Cardiac fibroblast (primary cell): Measurements from ENCODE around the gene ITGA6.

ENCODE experiments used
- DNase-seq, 2 donors: peaks; one replicate each; pipeline versions ENCODE4 v3.0.0 to v3.0.0-alpha.2; 2010; ENCODE audit warnings: low read depth in 2 of 2
- H3K4me3 ChIP-seq, 2 donors: replicated peaks in 1 of 2; 1 replicate in 1 of 2; 2 replicates in 1 of 2; pipeline ENCODE4 v1.5.1; 2011; ENCODE audit warnings: low read depth in 2 of 2, low read length in 2 of 2, mild to moderate bottlenecking in 2 of 2, moderate library complexity in 1 of 2
- CTCF ChIP-seq: IDR thresholded peaks from one replicate; pipeline ENCODE4 v1.5.1; 2011; ENCODE audit warnings: low read depth, mild to moderate bottlenecking, low read length, inconsistent platforms

ITGA6 gene

GRCh38 chr2:172470958-172471922 lies 43.9 kb downstream of the ITGA6 start:
- no peak for DNase-seq
- no peak overlapping the region for H3K4me3 ChIP-seq
- no peak for TF ChIP-seq CTCF

GRCh38 chr2:172472446-172473033 lies 45.2 kb downstream of the ITGA6 start:
- no peak overlapping the region for H3K4me3 ChIP-seq
- DNase-seq: no peak
- no peak for TF ChIP-seq CTCF

- DNase-seq: no peak
- no peak overlapping the region for H3K4me3 ChIP-seq
- TF ChIP-seq CTCF: no peak
These were observed 45.8 kb downstream of the ITGA6 start for GRCh38 chr2:172473167-172473566.

- no peak overlapping the region for H3K4me3 ChIP-seq
- no peak for TF ChIP-seq CTCF
- DNase-seq: no peak
These were observed 51.0 kb downstream of the ITGA6 start for GRCh38 chr2:172478353-172478752.

GRCh38 chr2:172480301-172481218 lies 53.2 kb downstream of the ITGA6 start:
- no peak for TF ChIP-seq CTCF
- H3K4me3 ChIP-seq: no peak overlapping the region
- DNase-seq: peak; percentile 23 to 53

- no peak for TF ChIP-seq CTCF
- DNase-seq: no peak
These were observed 54.3 kb downstream of the ITGA6 start for GRCh38 chr2:172481507-172482262.

More at GRCh38 chr2:172481507-172482262, 54.3 kb downstream of the ITGA6 start:
- H3K4me3 ChIP-seq: no peak overlapping the region
